ENCODE results near the gene PROCR.
A peak's percentile ranks its signal among the peaks of the same experiment; 100 is the strongest.
"Not testable (repeated sequence)": the region's sequence is repeated elsewhere in the genome, so short reads cannot be mapped to it uniquely, and the experiment has no call there.

The PROCR gene

GRCh38 chr20:35165221-35166185 is 6.4 kb upstream of the PROCR start:
- no peak for DNase-seq

DNA sequence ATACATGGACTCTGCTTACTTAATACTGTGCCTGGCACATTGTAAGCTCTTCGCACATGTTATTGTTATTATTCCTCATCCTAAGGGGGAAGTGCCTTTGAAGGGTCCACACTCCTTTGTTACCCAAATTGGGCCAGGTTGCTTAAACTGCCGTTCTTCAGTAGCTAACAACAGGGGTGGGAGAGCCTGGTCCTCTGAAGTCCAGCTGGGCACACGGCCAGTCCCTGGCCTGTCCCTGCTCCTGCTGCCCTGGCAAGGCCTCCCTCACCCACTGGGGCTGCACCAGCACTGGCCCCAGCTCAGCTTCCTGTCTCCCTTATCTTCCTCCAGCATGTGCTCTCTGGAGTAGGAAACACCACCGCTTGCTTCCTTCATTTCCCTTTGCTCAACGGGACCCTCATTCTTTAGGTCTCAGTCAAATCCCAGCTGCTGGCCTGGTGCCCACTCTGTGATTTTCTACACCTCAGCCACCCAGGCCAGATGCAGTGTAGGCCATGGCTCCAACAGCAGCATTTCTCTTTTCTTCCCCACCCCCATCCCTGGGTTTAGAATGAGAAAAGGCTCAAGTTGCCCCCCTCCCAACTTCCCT is 5.5 kb upstream of the PROCR start:
- peak; percentile 36 for DNase-seq

- no peak for DNase-seq
These were observed 4.1 kb upstream of the PROCR start for GRCh38 chr20:35167787-35168186.

- DNase-seq = not testable (repeated sequence)
These were observed 3.0 kb upstream of the PROCR start for GRCh38 chr20:35168701-35169409.

DNA sequence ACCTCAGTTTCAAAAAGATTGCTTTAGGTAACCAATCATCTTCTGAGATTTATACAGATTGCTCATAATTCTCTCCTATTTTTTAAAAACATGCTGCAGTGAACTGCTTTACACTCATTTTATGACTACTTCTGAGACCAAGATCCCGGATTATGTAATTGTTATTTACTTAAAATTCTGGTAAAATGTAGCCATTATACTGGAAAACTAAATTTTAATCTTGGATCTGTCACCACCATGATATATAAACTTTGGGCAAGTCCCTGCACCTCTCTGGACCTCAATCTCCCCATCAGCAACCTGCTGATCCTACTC is 477 bp upstream of the PROCR start:
- no peak for DNase-seq

GRCh38 chr20:35172434-35172806 is 548 bp downstream of the PROCR start:
- DNase-seq = no peak

GRCh38 chr20:35173576-35174192 is 1.8 kb downstream of the PROCR start:
- no peak for DNase-seq

- peak; percentile 23 for DNase-seq
These were observed 2.8 kb downstream of the PROCR start for GRCh38 chr20:35174458-35175216.

DNA sequence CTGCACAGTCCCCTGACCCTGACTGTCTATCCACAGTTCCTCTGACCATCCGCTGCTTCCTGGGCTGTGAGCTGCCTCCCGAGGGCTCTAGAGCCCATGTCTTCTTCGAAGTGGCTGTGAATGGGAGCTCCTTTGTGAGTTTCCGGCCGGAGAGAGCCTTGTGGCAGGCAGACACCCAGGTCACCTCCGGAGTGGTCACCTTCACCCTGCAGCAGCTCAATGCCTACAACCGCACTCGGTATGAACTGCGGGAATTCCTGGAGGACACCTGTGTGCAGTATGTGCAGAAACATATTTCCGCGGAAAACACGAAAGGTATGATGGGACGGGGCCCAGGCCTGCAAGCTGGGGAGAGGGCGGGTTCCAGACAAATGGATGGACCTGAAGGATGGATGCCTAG is 4.3 kb downstream of the PROCR start:
- DNase-seq = no peak

DNA sequence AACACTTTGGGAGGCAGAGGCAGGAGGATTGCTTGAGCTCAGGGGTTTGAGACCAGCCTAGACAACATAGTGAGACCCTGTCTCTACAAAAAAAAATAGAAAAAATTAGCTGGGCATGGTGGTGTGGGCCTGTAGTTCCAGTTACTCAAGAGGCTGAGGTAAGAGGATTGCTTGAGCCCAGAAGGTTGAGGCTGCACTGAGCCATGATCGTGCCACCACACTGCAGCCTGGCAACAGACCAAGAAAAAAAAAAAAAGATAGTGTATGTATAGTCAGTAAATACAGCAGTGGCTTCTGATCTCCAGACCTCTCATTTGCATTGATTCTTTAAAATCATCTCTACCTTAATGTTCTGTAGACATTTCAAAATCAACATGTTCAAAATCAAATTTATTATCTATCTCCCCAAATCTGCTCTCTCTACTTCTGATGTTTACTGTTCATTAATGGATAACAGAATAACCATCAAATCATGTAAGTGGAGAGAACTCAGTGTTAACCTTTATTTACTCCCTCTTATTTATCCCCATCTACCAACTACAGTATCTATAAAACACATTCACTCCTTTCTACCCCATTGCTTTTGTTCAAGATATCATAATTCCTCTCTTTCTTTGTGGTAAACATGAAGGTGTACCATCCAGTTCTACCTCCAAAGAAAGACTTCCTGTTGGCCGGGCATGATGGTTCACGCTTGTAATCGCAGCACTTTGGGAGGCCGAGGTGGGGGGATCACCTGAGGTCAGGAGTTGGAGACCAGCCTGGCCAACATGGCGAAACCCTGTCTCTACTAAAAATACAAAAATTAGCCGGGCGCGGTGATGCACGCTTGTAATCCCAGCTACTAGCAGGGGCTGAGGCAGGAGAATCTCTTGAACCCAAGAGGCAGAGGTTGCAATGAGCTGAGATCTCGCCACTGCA is 7.7 kb downstream of the PROCR start:
- no peak for DNase-seq

DNA sequence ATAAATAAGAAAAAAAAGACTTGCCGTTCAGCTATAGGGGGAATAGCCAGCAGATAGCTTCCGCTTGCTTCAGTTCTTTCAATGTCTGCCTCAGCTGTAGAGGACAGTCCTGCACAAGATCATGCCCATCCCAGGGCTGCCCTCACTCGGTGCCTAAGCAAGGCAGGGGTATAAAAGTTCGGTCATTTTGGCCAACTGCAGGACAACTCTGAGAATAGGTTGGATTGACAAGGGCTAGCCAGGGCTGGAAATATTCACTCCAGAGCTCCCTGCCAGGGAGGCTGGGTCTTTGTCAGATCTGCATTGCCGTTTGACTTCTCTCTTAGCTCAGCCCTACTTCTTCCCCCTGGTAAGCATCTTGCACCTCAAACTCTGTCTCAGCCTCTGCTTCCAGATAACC is 8.4 kb downstream of the PROCR start:
- DNase-seq = no peak

DNA sequence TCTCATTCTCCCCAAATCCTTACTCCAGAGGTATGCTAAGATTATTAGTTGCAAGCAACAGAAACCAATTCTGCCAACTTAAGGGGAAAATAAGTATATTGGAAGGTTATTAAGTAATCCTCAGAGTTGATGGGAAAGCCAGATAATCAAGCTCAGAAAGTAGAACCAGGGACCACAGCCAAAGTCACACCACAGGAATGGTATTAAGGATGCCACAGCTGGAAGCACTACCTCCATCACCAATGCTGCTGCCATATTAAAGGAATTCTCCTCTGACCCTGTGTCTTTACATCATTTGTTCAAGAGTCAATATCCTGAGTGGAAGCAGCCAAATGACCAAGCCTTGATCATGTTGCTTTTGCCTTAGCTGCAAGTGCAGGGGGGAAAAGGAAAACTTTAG is 9.9 kb downstream of the PROCR start:
- no peak for DNase-seq

DNA sequence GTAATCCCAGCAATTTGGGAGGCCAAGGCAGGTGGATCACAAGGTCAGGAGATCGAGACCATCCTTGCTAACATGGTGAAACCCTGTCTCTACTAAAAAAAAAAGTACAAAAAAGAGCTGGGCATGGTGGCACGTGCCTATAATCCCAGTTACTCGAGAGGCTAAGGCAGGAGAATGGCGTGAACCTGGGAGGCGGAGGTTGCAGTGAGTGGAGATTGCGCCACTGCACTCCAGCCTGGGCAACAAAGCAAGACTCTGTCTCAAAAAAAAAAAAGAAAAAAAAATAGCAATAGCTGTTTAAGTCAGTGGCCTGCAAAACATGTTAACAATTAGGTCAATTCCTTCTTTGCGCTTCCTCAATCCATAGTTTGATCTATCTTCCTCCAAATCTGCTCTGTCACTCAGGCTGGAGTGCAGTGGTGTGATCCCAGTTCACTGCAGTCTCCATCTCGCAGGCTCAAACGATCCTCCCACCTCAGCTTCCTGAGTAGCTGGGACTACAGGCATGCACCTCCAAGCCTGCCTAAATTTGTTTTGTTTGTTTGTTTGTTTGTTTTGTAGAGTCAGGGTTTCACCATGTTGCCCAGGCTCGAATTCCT is 14.9 kb downstream of the PROCR start:
- not testable (repeated sequence) for DNase-seq

- DNase-seq = no peak
These were observed 15.8 kb downstream of the PROCR start for GRCh38 chr20:35187584-35188190.

- DNase-seq = not testable (repeated sequence)
These were observed 17.4 kb downstream of the PROCR start for GRCh38 chr20:35189223-35189622.

DNA sequence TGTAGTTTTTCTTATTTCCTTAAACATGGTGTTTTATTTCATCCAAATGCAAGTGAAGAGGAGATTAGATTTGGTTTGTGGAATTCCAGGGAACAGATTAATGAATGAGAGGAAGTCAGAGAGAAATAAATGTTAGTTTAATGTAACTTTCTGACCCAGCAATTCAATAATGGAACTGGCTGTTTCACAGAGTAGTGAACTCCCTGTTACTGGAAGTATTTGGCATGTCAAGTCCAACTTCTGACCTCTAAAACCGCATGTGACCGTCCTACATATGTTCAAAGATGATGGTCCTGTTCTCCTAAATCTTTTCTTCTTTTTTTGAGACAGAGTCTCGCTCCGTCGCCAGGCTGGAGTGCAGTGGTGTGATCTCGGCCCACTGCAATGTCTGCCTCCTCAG is 18.7 kb downstream of the PROCR start:
- DNase-seq = no peak

DNA sequence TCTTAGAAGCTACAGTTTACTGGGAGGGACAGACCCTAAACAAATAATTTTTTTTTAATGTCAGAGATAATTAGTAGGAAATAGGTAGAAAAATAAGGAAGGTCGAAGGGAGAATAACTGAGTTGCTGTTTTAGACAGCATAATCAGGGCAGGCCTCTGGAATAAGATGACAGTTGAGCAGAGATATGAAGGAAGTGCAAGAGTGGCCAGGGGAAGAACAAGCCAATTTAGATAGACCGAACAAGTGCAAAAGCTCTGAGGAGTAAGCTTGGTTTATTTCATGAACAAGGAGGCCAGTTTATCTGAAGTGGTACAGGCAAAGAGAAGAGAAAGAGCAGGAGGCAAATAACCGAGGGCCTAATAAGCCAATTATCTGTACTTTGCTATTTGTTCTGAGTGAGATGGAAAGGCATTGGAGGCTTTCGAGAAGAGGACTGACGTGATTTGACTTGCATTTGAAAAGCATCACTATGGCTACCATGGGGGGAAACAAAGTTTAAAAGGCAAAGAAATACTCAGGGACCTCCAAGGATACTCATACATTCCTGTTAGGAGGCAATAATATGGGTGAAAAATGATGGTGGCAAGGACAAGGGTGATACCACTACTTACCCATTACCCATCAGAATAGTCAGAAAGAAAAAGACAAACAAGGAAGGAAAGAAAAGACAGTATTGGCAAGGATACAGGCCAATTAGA is 19.7 kb downstream of the PROCR start:
- DNase-seq = no peak

DNA sequence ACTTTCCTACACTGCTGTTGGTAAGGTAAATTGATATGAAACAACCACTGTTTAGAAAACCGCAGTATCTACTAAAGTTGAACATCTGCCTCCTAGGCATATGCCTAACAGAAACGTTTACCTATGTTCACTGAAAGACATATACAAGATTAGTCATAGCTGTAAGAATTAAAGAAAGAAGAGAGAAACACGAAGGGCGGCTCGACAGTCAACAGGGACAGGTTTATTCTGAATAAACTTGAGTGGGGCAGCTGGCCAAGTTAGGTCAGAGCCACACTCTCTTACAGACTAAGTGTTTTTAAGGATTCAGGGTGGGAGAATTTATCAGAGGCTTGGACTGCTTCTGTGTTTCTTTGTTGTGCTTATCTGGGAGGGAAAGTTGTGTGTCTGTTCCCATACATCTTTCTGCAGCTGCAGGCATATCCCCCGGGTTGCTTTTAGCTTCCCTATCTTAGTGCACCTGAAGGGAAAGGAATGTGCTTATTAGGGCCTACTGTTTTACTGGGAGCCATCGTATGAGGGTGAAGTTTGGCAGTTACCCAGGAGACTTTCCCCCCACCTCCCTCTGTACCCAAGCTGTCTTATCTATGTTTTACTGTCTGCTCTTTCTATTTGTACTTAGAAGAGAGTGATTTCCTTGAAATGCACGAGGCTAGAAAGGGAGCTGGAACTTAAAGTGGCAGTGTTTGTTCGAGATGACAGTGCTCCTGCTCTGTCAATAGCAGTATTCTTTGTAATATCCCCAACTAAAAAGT is 20.4 kb downstream of the PROCR start:
- DNase-seq = no peak

Measured in fibroblast of skin of right biceps (primary cell).